Glomerular endothelial cell (primary cell): ENCODE results near the gene BRME1. TPM values are rescaled to one million over a fixed set of nuclear protein-coding genes. Genes with fewer than 3 reads are reported as not detected.

Experiments
- DNase-seq: peaks from one replicate; pipeline ENCODE4 v3.0.0-alpha.2; 2011; ENCODE audit warnings: low read depth, low spot score; ENCODE audit errors: extremely low read depth
- total RNA-seq: library from RNA; depleted of rRNA; stranded (reverse); fragments of >200 nt; gene quantifications from 2 replicates; pipeline ENCODE4 v1.2.3, GENCODE V29; 2015

Gene BRME1
- total RNA-seq, 1 donor from 2014 or later, result 1.4 TPM

GRCh38 chr19:13833330-13834243, 72.3 kb downstream of the BRME1 start:
- DNase-seq, result no peak

Other genes starting within 250 kb of the BRME1 start
- 34.0 and 74.2 TPM in 2 replicates for gene MRI1, start 141.6 kb downstream of the BRME1 start, total RNA-seq
- 200 and 202 TPM in 2 replicates for gene C19orf53, start 131.7 kb downstream of the BRME1 start, total RNA-seq
- 20.4 and 44.7 TPM in 2 replicates for gene ZSWIM4, start 110.7 kb downstream of the BRME1 start, total RNA-seq
- 1.6 TPM in 1 of 2 replicates, not detected in the other for gene NANOS3, start 29.0 kb downstream of the BRME1 start, total RNA-seq
- 23.3 and 36.0 TPM in 2 replicates for gene CC2D1A, start 84 bp upstream of the BRME1 start, total RNA-seq
- gene PODNL1, start 32.3 kb upstream of the BRME1 start, total RNA-seq, result 0.18 and 1.3 TPM in 2 replicates
- gene DCAF15, start 46.4 kb upstream of the BRME1 start, total RNA-seq, result 22.7 and 30.0 TPM in 2 replicates
- gene RFX1, start 100.2 kb upstream of the BRME1 start, total RNA-seq, result 6.7 and 8.2 TPM in 2 replicates
- not detected in 2 replicates for gene RLN3, start 122.0 kb upstream of the BRME1 start, total RNA-seq
- gene IL27RA, start 125.6 kb upstream of the BRME1 start, total RNA-seq, result 8.4 and 13.5 TPM in 2 replicates
- not detected in 2 replicates for gene PALM3, start 156.0 kb upstream of the BRME1 start, total RNA-seq
- 0.41 and 0.78 TPM in 2 replicates for gene MISP3, start 166.7 kb upstream of the BRME1 start, total RNA-seq
- not detected in 2 replicates for gene C19orf67, start 179.7 kb upstream of the BRME1 start, total RNA-seq
- 26.5 and 43.0 TPM in 2 replicates for gene SAMD1, start 184.6 kb upstream of the BRME1 start, total RNA-seq
- gene PRKACA, start 211.6 kb upstream of the BRME1 start, total RNA-seq, result 79.6 and 83.4 TPM in 2 replicates
- 3.6 and 17.7 TPM in 2 replicates for gene ASF1B, start 230.5 kb upstream of the BRME1 start, total RNA-seq